ENCODE data around the gene PRSS57. TPM values are rescaled to one million over a fixed set of nuclear protein-coding genes. Genes with fewer than 3 reads are reported as not detected.
A peak's percentile ranks its signal among the peaks of the same experiment; 100 is the strongest.

The PRSS57 gene
- total RNA-seq, 1 donor from 2014 or later = not detected

DNA sequence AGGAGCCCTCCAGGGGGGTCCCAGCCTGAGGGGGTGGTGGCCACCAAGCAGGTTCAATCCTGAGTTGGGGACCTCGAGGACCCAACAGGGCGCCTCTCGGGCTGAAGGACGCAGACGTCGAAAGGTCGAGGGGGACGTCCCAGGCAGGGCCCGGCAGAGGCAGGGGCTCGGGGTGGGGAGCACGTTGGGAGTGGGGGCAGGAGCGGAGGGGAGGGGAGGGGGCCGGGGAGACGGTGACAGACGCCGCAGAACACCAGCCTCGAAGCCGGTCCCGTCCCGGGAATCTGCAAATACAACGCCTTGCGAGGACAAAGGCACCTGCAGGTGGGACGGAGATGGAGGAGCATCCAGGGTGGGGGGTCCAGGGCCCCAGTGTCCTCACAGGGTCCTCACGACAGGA is 51.5 kb downstream of the PRSS57 start:
- intact Hi-C loops (cut with DNase I) = no loop called here
- DNase-seq (ENCODE audit: low spot score) = no peak

DNA sequence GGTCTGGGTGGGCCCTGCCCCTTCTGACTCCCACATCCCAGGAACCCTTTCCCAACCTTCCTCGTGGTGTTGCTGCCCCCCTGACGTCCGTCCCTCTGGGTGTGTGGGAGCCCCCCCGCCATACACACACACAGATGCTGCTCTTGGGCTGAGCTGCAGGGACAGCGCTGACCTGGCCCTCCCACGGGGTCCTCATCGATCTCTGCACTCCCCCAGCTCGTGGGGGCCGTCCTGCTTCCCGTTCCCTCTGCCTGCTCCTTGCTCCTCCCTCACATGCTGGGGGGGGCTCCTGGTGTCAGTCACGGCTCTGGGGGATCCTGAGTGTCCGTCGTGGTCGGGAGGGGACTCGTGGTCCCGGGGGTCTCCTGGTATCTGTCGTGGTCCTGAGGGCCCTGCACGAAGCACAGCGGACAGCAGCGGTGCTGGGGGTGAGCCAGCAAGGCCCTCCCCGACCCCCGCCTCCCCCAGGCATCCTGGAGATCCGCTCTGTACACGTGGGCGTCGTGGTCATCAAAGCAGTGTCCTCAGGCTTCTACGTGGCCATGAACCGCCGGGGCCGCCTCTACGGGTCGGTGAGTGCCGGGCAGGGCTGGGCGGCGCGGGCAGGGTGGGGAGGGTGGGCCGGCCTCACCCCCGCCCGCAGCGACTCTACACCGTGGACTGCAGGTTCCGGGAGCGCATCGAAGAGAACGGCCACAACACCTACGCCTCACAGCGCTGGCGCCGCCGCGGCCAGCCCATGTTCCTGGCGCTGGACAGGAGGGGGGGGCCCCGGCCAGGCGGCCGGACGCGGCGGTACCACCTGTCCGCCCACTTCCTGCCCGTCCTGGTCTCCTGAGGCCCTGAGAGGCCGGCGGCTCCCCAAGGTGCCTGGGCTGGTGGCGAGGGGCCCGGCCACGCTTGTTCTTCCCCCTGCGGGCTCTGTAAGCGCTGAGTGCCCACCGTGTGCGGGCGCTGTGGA is 52.2 kb downstream of the PRSS57 start:
- DNase-seq (ENCODE audit: low spot score) = no peak
- intact Hi-C loops (cut with DNase I) = no loop called here

DNA sequence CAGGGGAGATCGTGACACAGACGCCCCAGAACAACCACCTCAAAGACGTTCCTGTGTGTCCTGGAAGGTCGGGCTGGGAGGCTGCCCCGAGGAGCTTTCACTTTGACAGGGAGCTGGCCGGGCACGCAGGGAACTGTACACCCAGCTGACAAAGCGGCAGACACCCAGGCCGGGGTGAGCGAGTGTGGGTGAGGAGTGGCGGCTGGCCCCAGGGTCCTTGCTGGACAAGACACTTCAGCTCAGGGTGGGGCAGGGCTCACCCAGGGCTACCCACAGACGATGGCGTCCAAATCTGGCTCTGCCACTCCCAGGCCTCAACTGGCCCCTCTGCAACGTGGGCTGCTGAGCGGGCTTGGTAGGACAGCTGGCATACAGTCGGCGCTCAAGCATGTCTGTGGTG is 53.5 kb downstream of the PRSS57 start:
- intact Hi-C loops (cut with DNase I) = no loop called here

DNA sequence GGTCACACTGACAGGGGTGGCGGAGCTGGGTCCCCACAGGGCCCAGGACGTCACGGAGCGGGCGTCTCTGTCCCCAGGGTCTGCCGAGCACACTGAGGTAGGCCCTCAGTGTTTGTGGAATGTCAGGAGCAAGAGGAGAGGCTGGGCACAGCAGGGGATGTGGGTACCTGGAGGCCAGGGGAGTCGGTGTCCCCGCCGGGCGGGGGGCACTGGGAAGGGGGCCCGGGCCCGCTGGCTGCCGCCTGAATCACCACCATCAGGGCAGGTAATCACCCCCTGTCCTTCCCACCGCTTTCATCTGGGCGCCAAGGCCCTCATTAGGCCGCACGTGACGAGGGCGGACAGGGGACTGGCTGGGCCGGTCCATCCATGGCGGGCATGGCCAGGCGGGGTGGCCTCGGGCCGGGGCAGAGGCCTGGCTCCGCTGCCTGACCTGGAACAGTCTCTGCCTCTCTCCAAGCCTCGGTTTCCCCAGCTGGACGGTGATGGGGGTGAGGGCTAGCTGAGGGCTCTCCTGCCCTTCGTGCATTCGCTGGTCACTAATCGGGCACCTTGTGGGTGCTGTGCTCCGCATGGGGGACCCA is 54.6 kb downstream of the PRSS57 start:
- DNase-seq (ENCODE audit: low spot score) = no peak
- intact Hi-C loops (cut with DNase I) = no loop called here

More for the DNA sequence above, 53.5 kb downstream of the PRSS57 start:
- DNase-seq (ENCODE audit: low spot score) = no peak

- intact Hi-C loops (cut with DNase I) = no loop called here
- DNase-seq (ENCODE audit: low spot score) = no peak
Observed at GRCh38 chr19:640161-640558, 55.1 kb downstream of the PRSS57 start.

GRCh38 chr19:639253-640160 is 55.7 kb downstream of the PRSS57 start, which contains the start of gene FGF22:
Gene FGF22 (plus strand): TSS chr19:639879. CDS start chr19:639926, 47 bp downstream.
- intact Hi-C loops (cut with DNase I) = no loop called here
- peak; percentile 95 for DNase-seq (ENCODE audit: low spot score)

- intact Hi-C loops (cut with DNase I) = no loop called here
- no peak for DNase-seq (ENCODE audit: low spot score)
Observed at GRCh38 chr19:638906-639252, 56.4 kb downstream of the PRSS57 start.

Other genes starting within 250 kb of the PRSS57 start
- gene SHC2, start 234.4 kb downstream of the PRSS57 start, total RNA-seq = 16.8 TPM
- gene MADCAM1, start 199.0 kb downstream of the PRSS57 start, total RNA-seq = 0.40 TPM
- gene TPGS1, start 188.0 kb downstream of the PRSS57 start, total RNA-seq = 11.2 TPM
- gene CDC34, start 163.7 kb downstream of the PRSS57 start, total RNA-seq = 78.2 TPM
- gene GZMM, start 151.4 kb downstream of the PRSS57 start, total RNA-seq = 0.43 TPM
- gene BSG, start 122.9 kb downstream of the PRSS57 start, total RNA-seq = 1,183 TPM
- gene HCN2, start 105.6 kb downstream of the PRSS57 start, total RNA-seq = 12.0 TPM
- 37.3 TPM for gene POLRMT, start 61.9 kb downstream of the PRSS57 start, total RNA-seq
- gene FGF22, start 55.6 kb downstream of the PRSS57 start, total RNA-seq = not detected
- gene RNF126, start 32.2 kb downstream of the PRSS57 start, total RNA-seq = 31.4 TPM
- 136 TPM for gene FSTL3, start 19.1 kb downstream of the PRSS57 start, total RNA-seq
- gene PALM, start 13.5 kb upstream of the PRSS57 start, total RNA-seq = 18.9 TPM
- gene MISP, start 55.7 kb upstream of the PRSS57 start, total RNA-seq = not detected
- 76.9 TPM for gene PTBP1, start 102.0 kb upstream of the PRSS57 start, total RNA-seq
- not detected for gene PLPPR3, start 126.5 kb upstream of the PRSS57 start, total RNA-seq
- gene AZU1, start 132.4 kb upstream of the PRSS57 start, total RNA-seq = 1.1 TPM
- 0.62 TPM for gene PRTN3, start 145.5 kb upstream of the PRSS57 start, total RNA-seq
- gene ELANE, start 156.9 kb upstream of the PRSS57 start, total RNA-seq = 0.54 TPM
- 31.0 TPM for gene CFD, start 164.2 kb upstream of the PRSS57 start, total RNA-seq
- 27.0 TPM for gene MED16, start 197.7 kb upstream of the PRSS57 start, total RNA-seq
- gene RNU6-9, start 198.0 kb upstream of the PRSS57 start, total RNA-seq = not detected
- gene R3HDM4, start 217.8 kb upstream of the PRSS57 start, total RNA-seq = 24.5 TPM
- gene KISS1R, start 221.9 kb upstream of the PRSS57 start, total RNA-seq = not detected
- gene ARID3A, start 230.6 kb upstream of the PRSS57 start, total RNA-seq = 7.8 TPM